Mesodermal cell (in vitro differentiated cells): ENCODE measurements around the gene STPG3.
"Not testable (repeated sequence)": the region's sequence is repeated elsewhere in the genome, so short reads cannot be mapped to it uniquely, and the experiment has no call there.

Experiments
- H3K27ac ChIP-seq: 2 replicates; pipeline ENCODE4 v1.7.0; 2013; ENCODE audit warnings: mild to moderate bottlenecking, low read depth, low read length, moderate library complexity; ENCODE audit not compliant: severe bottlenecking
- H3K36me3 ChIP-seq: 2 replicates; pipeline ENCODE4 v1.7.1; 2013; ENCODE audit warnings: mild to moderate bottlenecking, low read length, moderate library complexity; ENCODE audit not compliant: control insufficient read depth, insufficient read depth
- H3K4me1 ChIP-seq: one replicate; pipeline ENCODE4 v1.7.1; 2013; ENCODE audit warnings: mild to moderate bottlenecking, low read length; ENCODE audit not compliant: insufficient read depth, control insufficient read depth, poor library complexity, severe bottlenecking
- H3K4me3 ChIP-seq: 2 replicates; pipeline ENCODE4 v1.7.0; 2013; ENCODE audit warnings: low read length, control low read depth, mild to moderate bottlenecking; ENCODE audit not compliant: insufficient read depth, poor library complexity, severe bottlenecking; ENCODE audit errors: extremely low read depth
- H3K9me3 ChIP-seq: 2 replicates; pipeline ENCODE4 v1.7.1; 2013; ENCODE audit warnings: mild to moderate bottlenecking, low read length, moderate library complexity; ENCODE audit not compliant: control insufficient read depth
- WGBS, 2 experiments: methylation state at CpG; one replicate each; pipeline ENCODE4 v1.1.5; 2013; ENCODE audit warnings: missing lambda C conversion rate in 2 of 2; ENCODE audit not compliant: insufficient coverage in 2 of 2; 5-methylcytosine and 5-hydroxymethylcytosine counted together

Gene STPG3

DNA sequence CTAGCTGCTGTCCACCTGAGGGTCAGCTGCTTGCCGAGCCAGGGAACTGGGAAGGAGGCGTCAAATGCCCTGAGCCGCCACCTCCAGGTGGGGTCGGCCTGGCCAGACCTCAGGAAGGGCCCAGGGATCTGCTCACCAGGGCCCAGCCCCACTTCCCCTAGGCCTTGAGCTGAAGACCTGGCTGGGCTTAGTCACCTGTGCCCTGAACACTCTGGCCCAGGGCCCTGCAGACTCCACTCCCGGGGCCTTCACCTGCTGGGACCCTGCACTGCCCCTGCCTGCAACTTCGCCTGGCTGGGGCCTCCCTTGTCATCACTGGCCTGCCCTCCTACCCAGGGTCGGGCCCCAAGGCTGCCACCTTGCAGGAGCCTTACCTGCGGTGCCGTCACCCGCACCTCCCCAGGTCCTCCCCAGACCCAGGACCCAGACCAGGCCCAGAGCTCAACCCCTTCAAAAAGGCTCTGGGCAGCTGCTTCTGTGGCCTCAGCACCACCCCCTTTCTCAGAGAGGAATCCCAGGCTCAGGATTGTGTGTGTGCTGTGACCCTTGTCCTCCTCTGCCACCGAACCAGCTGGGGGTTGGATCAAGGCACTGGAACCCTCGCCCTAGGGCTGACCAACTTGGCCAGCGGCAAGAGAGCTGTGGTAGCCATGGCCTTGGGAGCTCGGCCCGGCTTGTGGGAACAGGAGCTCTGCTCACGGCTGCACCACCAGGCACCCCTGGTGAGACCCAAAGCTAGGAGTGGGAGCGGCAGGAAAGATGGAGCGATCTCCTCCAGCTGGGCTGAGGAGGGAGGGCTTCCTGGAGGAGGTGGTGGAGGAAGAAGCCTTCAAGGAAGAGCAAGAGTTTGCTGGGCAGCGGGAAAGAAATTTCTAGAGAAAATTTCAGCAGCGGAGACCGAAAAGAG lies 2.9 kb downstream of the STPG3 start:
- H3K36me3 ChIP-seq: peaks cover 29% of the 10 kb centered on the region
- H3K4me3 ChIP-seq: peak overlapping the region; percentile 97
- peaks cover 16% of the 10 kb centered on the region for H3K4me1 ChIP-seq
- WGBS, 2 experiments: 60 to 63% methylated on average over 15 to 16 of the region's 21 CpGs
- no peak overlapping the region for H3K27ac ChIP-seq
- no peaks in the 10 kb centered on the region for H3K9me3 ChIP-seq

GRCh38 chr9:137254624-137255447 lies 3.8 kb downstream of the STPG3 start, which contains the start of gene NELFB:
Gene NELFB, plus strand, starts transcription at chr9:137255327.
- Histone ChIP-seq H3K36me3 (peaks cover 34% of the 10 kb centered on the region), H3K4me1 (peaks cover 16% of the 10 kb centered on the region), H3K4me3 (peak within 1 kb of the TSS; percentile 97), H3K9me3 (no peaks in the 10 kb centered on the region), H3K27ac (peak within 1 kb of the TSS; percentile 80)
- 1 to 2% methylated on average over 86 to 97 of the region's 105 CpGs for WGBS, 2 experiments

GRCh38 chr9:137255448-137256114 lies 4.5 kb downstream of the STPG3 start:
- WGBS, 2 experiments: 2 to 4% methylated on average over 40 to 45 of the region's 51 CpGs
- Histone ChIP-seq H3K36me3 (peaks cover 34% of the 10 kb centered on the region), H3K4me3 (peak overlapping the region; percentile 97), H3K9me3 (no peaks in the 10 kb centered on the region), H3K27ac (peak overlapping the region; percentile 80), H3K4me1 (peaks cover 16% of the 10 kb centered on the region)

GRCh38 chr9:137256362-137256761 lies 5.3 kb downstream of the STPG3 start:
- WGBS, 2 experiments: 93 to 96% methylated on average over 13 to 15 of the region's 15 CpGs
- Histone ChIP-seq H3K27ac (no peak overlapping the region), H3K4me1 (peaks cover 16% of the 10 kb centered on the region), H3K36me3 (peaks cover 34% of the 10 kb centered on the region), H3K9me3 (no peaks in the 10 kb centered on the region), H3K4me3 (peak overlapping the region; percentile 97)

DNA sequence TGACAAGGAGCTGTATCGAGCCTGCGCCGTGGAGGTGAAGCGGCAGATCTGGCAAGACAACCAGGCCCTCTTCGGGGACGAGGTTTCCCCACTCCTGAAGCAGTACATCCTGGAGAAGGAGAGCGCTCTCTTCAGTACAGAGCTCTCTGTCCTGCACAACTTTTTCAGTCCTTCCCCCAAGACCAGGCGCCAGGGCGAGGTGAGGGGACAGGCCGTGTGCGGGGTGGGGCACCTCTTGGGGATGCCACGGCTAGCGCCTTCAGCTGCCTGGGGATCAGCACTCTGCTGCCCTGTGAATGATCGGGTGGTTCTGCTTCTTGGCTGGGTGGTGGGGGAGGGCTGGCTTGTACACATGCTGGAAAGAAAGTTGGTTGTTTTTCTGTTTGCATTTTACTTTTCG lies 5.8 kb downstream of the STPG3 start:
- peaks cover 13% of the 10 kb centered on the region for H3K4me1 ChIP-seq
- H3K4me3 ChIP-seq: no peak overlapping the region
- H3K9me3 ChIP-seq: no peaks in the 10 kb centered on the region
- no peak overlapping the region for H3K27ac ChIP-seq
- peaks cover 38% of the 10 kb centered on the region for H3K36me3 ChIP-seq
- WGBS, 2 experiments: 97 to 98% methylated on average over 10 to 14 of the region's 15 CpGs

DNA sequence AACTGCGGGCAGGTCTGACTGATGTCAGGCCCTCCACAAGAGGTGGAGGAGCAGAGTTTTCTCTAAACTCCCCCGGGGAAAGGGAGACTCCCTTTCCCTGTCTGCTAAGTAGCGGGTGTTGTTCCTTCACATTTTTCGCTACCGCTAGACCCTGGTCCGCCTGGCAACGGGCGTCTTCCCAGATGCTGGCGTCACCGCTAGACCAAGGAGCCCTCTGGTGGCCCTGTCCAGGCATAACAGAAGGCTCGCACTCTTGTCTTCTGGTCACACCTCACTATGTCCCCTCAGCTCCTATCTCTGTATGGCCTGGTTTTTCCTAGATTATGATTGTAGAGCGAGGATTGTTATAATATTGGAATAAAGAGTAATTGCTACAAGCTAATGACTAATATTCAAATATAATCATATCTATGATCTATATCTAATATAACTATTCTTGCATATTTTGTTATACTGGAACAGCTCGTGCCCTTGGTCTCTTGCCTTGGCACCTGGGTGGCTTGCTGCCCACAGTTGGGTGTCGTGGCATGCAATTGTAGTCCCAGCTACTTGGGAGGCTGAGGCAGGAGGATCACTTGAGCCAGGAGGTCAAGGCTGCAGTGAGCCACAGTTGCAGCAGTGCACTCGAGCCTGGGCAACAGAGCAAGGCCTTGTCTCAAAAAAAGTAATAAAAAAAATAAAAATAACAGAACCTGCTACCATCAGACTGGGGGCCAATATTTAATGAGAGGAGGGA lies 11.3 kb downstream of the STPG3 start:
- H3K27ac ChIP-seq, H3K4me1 ChIP-seq, H3K4me3 ChIP-seq, H3K9me3 ChIP-seq: not testable (repeated sequence)
- H3K36me3 ChIP-seq: peaks cover 69% of the 10 kb centered on the region
- WGBS, 2 experiments: 74 to 88% methylated on average over 2 to 4 of the region's 15 CpGs

GRCh38 chr9:137262909-137263285 lies 11.8 kb downstream of the STPG3 start:
- peaks cover 71% of the 10 kb centered on the region for H3K36me3 ChIP-seq

DNA sequence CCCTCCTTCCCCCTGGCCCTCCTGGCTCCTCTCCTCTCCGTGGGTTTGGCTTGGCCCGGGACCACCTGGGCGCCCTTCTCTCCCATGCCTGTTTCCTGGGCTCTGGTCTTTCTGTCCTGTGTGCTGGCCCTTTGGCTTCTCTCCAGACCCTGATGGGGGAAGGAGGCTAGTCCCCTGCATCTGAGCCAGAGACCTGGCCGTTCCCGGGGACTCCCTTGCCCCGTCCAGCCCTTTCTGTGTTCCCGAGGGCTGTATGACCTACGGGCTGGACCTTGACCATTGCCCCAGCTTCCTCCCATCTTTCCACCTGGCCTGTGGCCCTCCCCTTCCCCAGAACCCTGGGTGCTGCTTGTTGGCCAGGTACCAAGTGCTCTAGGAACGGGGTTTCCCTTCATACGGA lies 12.4 kb downstream of the STPG3 start:
- H3K4me1 ChIP-seq: no peaks in the 10 kb centered on the region
- H3K36me3 ChIP-seq: peaks cover 69% of the 10 kb centered on the region
- no peaks in the 10 kb centered on the region for H3K9me3 ChIP-seq
- H3K4me3 ChIP-seq: no peak overlapping the region
- WGBS, 2 experiments: 88 to 99% methylated on average over 9 to 10 of the region's 10 CpGs
- no peak overlapping the region for H3K27ac ChIP-seq

More at GRCh38 chr9:137262909-137263285, 11.8 kb downstream of the STPG3 start:
- Histone ChIP-seq H3K27ac (no peak overlapping the region), H3K4me3 (no peak overlapping the region), H3K4me1 (no peaks in the 10 kb centered on the region), H3K9me3 (no peaks in the 10 kb centered on the region)
- WGBS, 2 experiments: 93 to 94% methylated on average over 23 to 24 of the region's 24 CpGs

DNA sequence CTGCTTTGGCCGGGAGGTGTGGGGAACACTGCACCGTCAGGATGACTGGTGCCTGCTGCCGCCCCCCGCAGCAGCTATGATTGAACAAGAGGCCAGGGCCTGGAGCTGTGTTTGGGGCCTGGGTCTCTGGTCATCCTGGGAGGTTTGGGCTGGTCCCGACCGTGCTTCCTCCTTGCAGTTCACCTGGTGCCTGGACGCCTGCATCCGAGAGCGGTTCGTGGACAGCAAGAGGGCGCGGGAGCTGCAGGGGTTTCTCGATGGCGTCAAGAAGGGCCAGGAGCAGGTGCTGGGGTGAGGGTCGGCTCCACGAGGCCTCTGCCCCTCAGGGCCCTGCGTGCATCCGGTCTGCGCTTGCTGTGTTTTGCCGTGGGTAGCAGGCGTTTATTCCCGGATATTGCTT lies 13.0 kb downstream of the STPG3 start:
- Histone ChIP-seq H3K27ac (no peak overlapping the region), H3K4me3 (no peak overlapping the region), H3K4me1 (no peaks in the 10 kb centered on the region), H3K36me3 (peaks cover 69% of the 10 kb centered on the region), H3K9me3 (no peaks in the 10 kb centered on the region)
- WGBS, 2 experiments: 96 to 97% methylated on average over 15 to 21 of the region's 22 CpGs
